Subcutaneous adipose tissue (tissue), 4 donors: Measurements from ENCODE around the gene PLAAT5. TPM values are rescaled to one million over a fixed set of nuclear protein-coding genes. Genes with fewer than 3 reads are reported as not detected.

ENCODE experiments used
- CTCF ChIP-seq: fragments of 450-650 bp; IDR thresholded peaks from one replicate; pipeline ENCODE4 v1.5.1; 2016; ENCODE audit warnings: low read depth, mild to moderate bottlenecking, control low read depth, antibody characterized with exemption, moderate library complexity
- total RNA-seq, 4 donors: library from RNA; depleted of rRNA; stranded (reverse); fragments of >200 nt; gene quantifications; one replicate each; pipeline ENCODE4 v1.1.0, GENCODE V29; 2016

Gene PLAAT5
- total RNA-seq, 4 donors from 2014 or later: 38.2 to 59.5 (median 42.9) TPM

DNA sequence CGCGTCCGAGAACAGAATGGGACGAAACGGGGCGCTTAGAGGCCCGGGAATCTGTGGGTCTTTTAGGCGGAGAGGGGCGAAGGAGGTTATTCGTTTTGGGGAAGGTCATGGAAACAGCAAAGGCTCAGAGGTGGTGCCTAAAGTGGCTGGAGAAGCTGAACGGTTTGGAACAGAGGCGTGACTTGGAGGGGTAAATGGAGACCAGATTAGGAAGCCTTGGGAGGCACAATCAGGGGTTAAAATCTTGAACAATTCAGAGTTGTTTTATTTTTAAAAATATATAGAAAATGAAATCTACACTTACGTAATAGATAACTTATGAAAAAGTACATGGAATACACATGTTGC lies 247 bp upstream of the PLAAT5 start:
- no peak for TF ChIP-seq CTCF

GRCh38 chr11:63489879-63490278 lies 1.1 kb downstream of the PLAAT5 start:
- no peak for TF ChIP-seq CTCF

DNA sequence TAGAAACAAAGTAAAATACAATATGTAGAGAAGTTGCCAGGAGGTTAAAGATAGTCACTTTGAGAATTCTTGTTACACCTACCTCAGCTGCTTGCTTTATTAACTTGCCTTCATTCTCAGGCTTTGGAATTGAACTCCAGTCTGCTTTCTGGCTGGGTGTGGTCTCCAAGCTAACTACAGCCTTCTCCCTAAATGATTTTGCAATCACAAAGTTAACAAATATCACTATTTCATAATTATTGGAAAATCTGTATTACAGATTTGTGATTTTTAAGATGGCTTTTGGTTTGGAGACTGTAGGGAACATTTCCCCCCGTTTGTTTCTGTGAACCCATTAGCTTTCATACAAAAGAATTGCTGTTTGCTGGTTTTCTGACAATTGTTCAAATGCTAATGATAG lies 2.2 kb downstream of the PLAAT5 start:
- TF ChIP-seq CTCF: no peak

GRCh38 chr11:63485777-63486176 lies 5.2 kb downstream of the PLAAT5 start:
- no peak for TF ChIP-seq CTCF

DNA sequence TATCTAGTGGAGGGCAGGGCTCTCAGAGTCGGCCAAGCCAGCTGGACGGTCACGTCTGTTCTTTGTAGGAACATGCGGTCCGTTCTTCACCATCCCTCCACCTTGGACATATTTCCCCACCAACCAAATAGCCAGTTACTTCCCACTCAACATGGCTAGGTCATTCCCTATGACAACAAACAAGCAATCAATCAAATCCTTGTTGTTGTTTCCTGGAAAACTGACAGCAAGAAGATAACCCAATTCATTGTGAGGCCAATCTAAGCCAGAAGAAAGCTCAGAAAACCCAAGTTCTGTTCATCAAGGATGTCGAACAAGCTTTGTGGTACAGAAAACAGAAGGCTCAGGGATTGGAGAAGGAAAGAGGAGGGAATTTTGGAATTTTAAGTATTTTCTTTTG lies 10.9 kb downstream of the PLAAT5 start:
- no peak for TF ChIP-seq CTCF

DNA sequence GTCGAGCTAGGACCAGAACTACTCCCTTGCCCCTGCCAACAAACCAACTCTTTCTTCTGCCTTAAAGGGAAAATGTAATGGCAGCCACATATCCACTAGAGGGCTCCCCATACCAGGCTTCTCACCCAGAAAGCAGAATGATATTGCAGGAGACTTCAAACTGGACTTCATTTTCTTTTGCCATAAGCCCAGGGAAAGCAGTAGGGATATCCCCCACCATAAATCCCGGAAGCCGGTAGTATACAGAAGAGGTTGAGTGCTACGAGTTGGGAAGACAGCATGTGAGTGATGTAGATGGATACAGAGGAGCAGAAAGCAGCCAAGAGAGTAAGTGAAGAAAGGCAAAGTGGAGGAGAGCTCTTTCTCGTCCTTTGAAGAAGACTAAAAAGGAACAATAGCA lies 12.1 kb downstream of the PLAAT5 start:
- TF ChIP-seq CTCF: no peak

GRCh38 chr11:63476618-63477017 lies 14.3 kb downstream of the PLAAT5 start:
- no peak for TF ChIP-seq CTCF

DNA sequence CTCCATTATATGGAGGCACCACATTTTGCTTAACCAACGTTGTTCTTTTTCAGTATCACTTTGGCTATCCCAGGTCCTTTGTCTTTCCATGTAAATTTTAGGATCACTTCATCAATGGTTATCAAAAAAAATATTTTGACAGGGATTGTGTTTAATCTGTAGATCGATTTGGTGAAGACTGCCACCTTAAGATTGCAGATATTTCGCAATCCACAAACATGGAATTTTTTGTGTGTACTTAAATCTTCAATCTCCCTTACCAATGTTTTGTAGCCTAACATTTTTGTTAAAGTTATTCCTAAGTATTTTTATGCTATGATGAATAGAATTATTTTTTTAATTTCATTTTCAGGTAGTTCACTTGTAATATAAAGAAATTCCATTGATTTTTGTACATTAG lies 18.6 kb downstream of the PLAAT5 start:
- no peak for TF ChIP-seq CTCF
